MG63 (cell line): ENCODE data around the gene NETO2. TPM values are rescaled to one million over a fixed set of nuclear protein-coding genes. Genes with fewer than 3 reads are reported as not detected.
A peak's percentile ranks its signal among the peaks of the same experiment; 100 is the strongest.
"Not testable (repeated sequence)": the region's sequence is repeated elsewhere in the genome, so short reads cannot be mapped to it uniquely, and the experiment has no call there.

Experiments
- DNase-seq: peaks from one replicate; pipeline ENCODE4 v3.0.0-alpha.2; 2020
- H3K27me3 ChIP-seq: fragments of 250-450 bp; sonication (Bioruptor Pico); 2 replicates; pipeline ENCODE4 v1.5.1; 2020; ENCODE audit warnings: mild to moderate bottlenecking, moderate library complexity
- H3K36me3 ChIP-seq: fragments of 250-450 bp; sonication (Bioruptor Pico); 2 replicates; pipeline ENCODE4 v1.5.1; 2020; ENCODE audit warnings: mild to moderate bottlenecking, moderate library complexity
- H3K4me3 ChIP-seq: fragments of 250-450 bp; sonication (Bioruptor Pico); 2 replicates; pipeline ENCODE4 v1.5.1; 2020; ENCODE audit warnings: mild to moderate bottlenecking, moderate library complexity
- H3K9me3 ChIP-seq: fragments of 250-450 bp; sonication (Bioruptor Pico); 2 replicates; pipeline ENCODE4 v1.5.1; 2020; ENCODE audit warnings: mild to moderate bottlenecking, moderate library complexity
- total RNA-seq: library from RNA; depleted of rRNA; stranded (reverse); fragments of >200 nt; shearing (Covaris generic); gene quantifications from 2 replicates; pipeline ENCODE4 v1.2.3, GENCODE V29; 2014; ENCODE audit warnings: low replicate concordance; rRNA removed

NETO2 gene
- 48.8 and 71.2 TPM in 2 replicates for total RNA-seq

GRCh38 chr16:47143677-47144558, at the start of gene NETO2:
TSS of gene NETO2 (minus strand) at chr16:47143945. CDS start at chr16:47143612, 333 bp downstream.
- Histone ChIP-seq H3K27me3 (no peaks in the 10 kb centered on the region; the same call in 1 of the 2 replicates), H3K4me3 (peak within 1 kb of the TSS; percentile 66), H3K36me3 (no peaks in the 10 kb centered on the region), H3K9me3 (no peaks in the 10 kb centered on the region)
- peak; percentile 75 for DNase-seq

- H3K36me3 ChIP-seq, result no peaks in the 10 kb centered on the region
- no peaks in the 10 kb centered on the region for H3K27me3 ChIP-seq
- no peak overlapping the region for H3K4me3 ChIP-seq
- no peaks in the 10 kb centered on the region for H3K9me3 ChIP-seq
- DNase-seq, result no peak
These were observed 38.6 kb upstream of the NETO2 start for GRCh38 chr16:47182318-47182717.

- not testable (repeated sequence) for DNase-seq, H3K36me3 ChIP-seq
These were observed 37.3 kb upstream of the NETO2 start for GRCh38 chr16:47181066-47181465.

GRCh38 chr16:47180073-47180472, 36.3 kb upstream of the NETO2 start:
- Histone ChIP-seq H3K9me3 (no peaks in the 10 kb centered on the region), H3K36me3 (no peaks in the 10 kb centered on the region), H3K27me3 (no peaks in the 10 kb centered on the region), H3K4me3 (no peak overlapping the region)
- DNase-seq, result no peak

More at GRCh38 chr16:47181066-47181465, 37.3 kb upstream of the NETO2 start:
- not testable (repeated sequence) for H3K4me3 ChIP-seq, H3K9me3 ChIP-seq, H3K27me3 ChIP-seq

GRCh38 chr16:47175152-47175551, 31.4 kb upstream of the NETO2 start:
- H3K27me3 ChIP-seq, result no peaks in the 10 kb centered on the region
- H3K9me3 ChIP-seq, result no peaks in the 10 kb centered on the region
- no peak for DNase-seq
- H3K4me3 ChIP-seq, result no peak overlapping the region
- no peaks in the 10 kb centered on the region for H3K36me3 ChIP-seq

- no peak overlapping the region for H3K4me3 ChIP-seq
- DNase-seq, result no peak
- no peaks in the 10 kb centered on the region for H3K27me3 ChIP-seq
- no peaks in the 10 kb centered on the region for H3K36me3 ChIP-seq
- no peaks in the 10 kb centered on the region for H3K9me3 ChIP-seq
These were observed 19.1 kb upstream of the NETO2 start for GRCh38 chr16:47162670-47163420.

GRCh38 chr16:47161464-47161863, 17.7 kb upstream of the NETO2 start:
- no peak overlapping the region for H3K4me3 ChIP-seq
- no peaks in the 10 kb centered on the region for H3K27me3 ChIP-seq
- no peaks in the 10 kb centered on the region for H3K9me3 ChIP-seq
- DNase-seq, result no peak
- no peaks in the 10 kb centered on the region for H3K36me3 ChIP-seq

GRCh38 chr16:47160422-47160821, 16.7 kb upstream of the NETO2 start:
- Histone ChIP-seq H3K4me3 (no peak overlapping the region), H3K27me3 (no peaks in the 10 kb centered on the region), H3K9me3 (no peaks in the 10 kb centered on the region), H3K36me3 (no peaks in the 10 kb centered on the region)
- no peak for DNase-seq

- no peaks in the 10 kb centered on the region for H3K36me3 ChIP-seq
- no peak overlapping the region for H3K4me3 ChIP-seq
- H3K27me3 ChIP-seq, result no peaks in the 10 kb centered on the region
- H3K9me3 ChIP-seq, result no peaks in the 10 kb centered on the region
- DNase-seq, result no peak
These were observed 15.2 kb upstream of the NETO2 start for GRCh38 chr16:47158992-47159391.

GRCh38 chr16:47156680-47157215, 13.0 kb upstream of the NETO2 start:
- no peak for DNase-seq
- Histone ChIP-seq H3K9me3 (no peaks in the 10 kb centered on the region), H3K4me3 (no peak overlapping the region), H3K27me3 (no peaks in the 10 kb centered on the region), H3K36me3 (no peaks in the 10 kb centered on the region)

- H3K9me3 ChIP-seq, DNase-seq, H3K27me3 ChIP-seq, H3K36me3 ChIP-seq, H3K4me3 ChIP-seq: not testable (repeated sequence)
These were observed 8.8 kb upstream of the NETO2 start for GRCh38 chr16:47152501-47152900.

- no peak overlapping the region for H3K4me3 ChIP-seq
- H3K36me3 ChIP-seq, result no peaks in the 10 kb centered on the region
- no peak for DNase-seq
- no peaks in the 10 kb centered on the region; the same call in 1 of the 2 replicates for H3K27me3 ChIP-seq
- H3K9me3 ChIP-seq, result no peaks in the 10 kb centered on the region
These were observed 6.3 kb upstream of the NETO2 start for GRCh38 chr16:47150067-47150466.

- no peaks in the 10 kb centered on the region; the same call in 1 of the 2 replicates for H3K27me3 ChIP-seq
- DNase-seq, result no peak
- H3K4me3 ChIP-seq, result peak overlapping the region; percentile 59
- no peaks in the 10 kb centered on the region for H3K36me3 ChIP-seq
- no peaks in the 10 kb centered on the region for H3K9me3 ChIP-seq
These were observed 773 bp upstream of the NETO2 start for GRCh38 chr16:47144559-47144877.

GRCh38 chr16:47142821-47143676, 696 bp downstream of the NETO2 start:
- no peaks in the 10 kb centered on the region for H3K36me3 ChIP-seq
- DNase-seq, result peak; percentile 76

GRCh38 chr16:47142486-47142820, 1.3 kb downstream of the NETO2 start:
- DNase-seq, result no peak
- Histone ChIP-seq H3K36me3 (no peaks in the 10 kb centered on the region), H3K9me3 (no peaks in the 10 kb centered on the region), H3K4me3 (peak overlapping the region; percentile 66), H3K27me3 (no peaks in the 10 kb centered on the region; the same call in 1 of the 2 replicates)

More at GRCh38 chr16:47142821-47143676, 696 bp downstream of the NETO2 start:
- Histone ChIP-seq H3K4me3 (peak overlapping the region; percentile 66), H3K9me3 (no peaks in the 10 kb centered on the region), H3K27me3 (no peaks in the 10 kb centered on the region; the same call in 1 of the 2 replicates)

- Histone ChIP-seq H3K27me3 (no peaks in the 10 kb centered on the region; the same call in 1 of the 2 replicates), H3K4me3 (peak overlapping the region; percentile 66), H3K36me3 (no peaks in the 10 kb centered on the region), H3K9me3 (no peaks in the 10 kb centered on the region)
- DNase-seq, result peak; percentile 83
These were observed 1.8 kb downstream of the NETO2 start for GRCh38 chr16:47141773-47142485.
